MCF 10A (cell line): ENCODE measurements around the gene STK32B. TPM values are rescaled to one million over a fixed set of nuclear protein-coding genes. Genes with fewer than 3 reads are reported as not detected.

Source experiments
- BruUV-seq: library from RNA; stranded (reverse); fragments of 400-500 nt; replicated peaks from 2 replicates; lab custom pipeline; 2021; lab: Mats Ljungman, UMichigan
- CTCF ChIA-PET: fragments of 300-600 bp; sonication (Branson Sonifier 250); formaldehyde crosslinking; extraction: SDS; loops from one replicate; lab custom pipeline; 2021; ENCODE audit warnings: antibody characterized with exemption, inconsistent platforms; lab: Yijun Ruan, JAX
- POLR2A ChIA-PET: fragments of 300-600, 350-650 bp; sonication (Branson Sonifier 250); formaldehyde crosslinking; extraction: SDS; loops from one replicate; lab custom pipeline; 2020; ENCODE audit warnings: antibody characterized with exemption, inconsistent platforms; lab: Yijun Ruan, JAX
- DNase-seq: peaks from one replicate; pipeline ENCODE4 v3.0.0-alpha.2; 2018; ENCODE audit not compliant: unreplicated experiment
- H3K27ac Mint-ChIP-seq: one replicate; pipeline ENCODE4 v1.8.0; 2022; ENCODE audit warnings: mild to moderate bottlenecking, low read depth, mixed read lengths; ENCODE audit not compliant: unreplicated experiment
- H3K27me3 Mint-ChIP-seq: one replicate; pipeline ENCODE4 v1.8.0; 2022; ENCODE audit warnings: mixed read lengths; ENCODE audit not compliant: insufficient read depth, unreplicated experiment
- H3K36me3 Mint-ChIP-seq: one replicate; pipeline ENCODE4 v1.8.0; 2022; ENCODE audit warnings: mild to moderate bottlenecking, moderate library complexity, mixed read lengths; ENCODE audit not compliant: insufficient read depth, unreplicated experiment
- H3K4me1 Mint-ChIP-seq: one replicate; pipeline ENCODE4 v1.8.0; 2022; ENCODE audit warnings: mixed read lengths; ENCODE audit not compliant: insufficient read depth, unreplicated experiment
- H3K4me3 Mint-ChIP-seq: one replicate; pipeline ENCODE4 v1.8.0; 2022; ENCODE audit warnings: mild to moderate bottlenecking, moderate library complexity, mixed read lengths; ENCODE audit not compliant: unreplicated experiment
- H3K9me3 Mint-ChIP-seq: one replicate; pipeline ENCODE4 v1.8.0; 2022; ENCODE audit warnings: mixed read lengths; ENCODE audit not compliant: unreplicated experiment
- intact Hi-C: fragments of 100-400 bp; cut with micrococcal nuclease; formaldehyde crosslinking; loops from 2 replicates; pipeline ENCODE4 v1.14.1; 2022
- total RNA-seq: library from RNA; stranded (reverse); gene quantifications from 2 replicates; pipeline ENCODE4 v1.2.3, GENCODE V29; 2022
- TF ChIP-seq, protein P1 (sequence below): fragments of 200-600 bp; IDR thresholded peaks from one replicate; pipeline ENCODE4 v1.8.0; 2022; ENCODE audit warnings: antibody characterized with exemption, mild to moderate bottlenecking; ENCODE audit not compliant: unreplicated experiment

STK32B gene
- total RNA-seq, 1 experiment from 2014 or later = not detected

DNA sequence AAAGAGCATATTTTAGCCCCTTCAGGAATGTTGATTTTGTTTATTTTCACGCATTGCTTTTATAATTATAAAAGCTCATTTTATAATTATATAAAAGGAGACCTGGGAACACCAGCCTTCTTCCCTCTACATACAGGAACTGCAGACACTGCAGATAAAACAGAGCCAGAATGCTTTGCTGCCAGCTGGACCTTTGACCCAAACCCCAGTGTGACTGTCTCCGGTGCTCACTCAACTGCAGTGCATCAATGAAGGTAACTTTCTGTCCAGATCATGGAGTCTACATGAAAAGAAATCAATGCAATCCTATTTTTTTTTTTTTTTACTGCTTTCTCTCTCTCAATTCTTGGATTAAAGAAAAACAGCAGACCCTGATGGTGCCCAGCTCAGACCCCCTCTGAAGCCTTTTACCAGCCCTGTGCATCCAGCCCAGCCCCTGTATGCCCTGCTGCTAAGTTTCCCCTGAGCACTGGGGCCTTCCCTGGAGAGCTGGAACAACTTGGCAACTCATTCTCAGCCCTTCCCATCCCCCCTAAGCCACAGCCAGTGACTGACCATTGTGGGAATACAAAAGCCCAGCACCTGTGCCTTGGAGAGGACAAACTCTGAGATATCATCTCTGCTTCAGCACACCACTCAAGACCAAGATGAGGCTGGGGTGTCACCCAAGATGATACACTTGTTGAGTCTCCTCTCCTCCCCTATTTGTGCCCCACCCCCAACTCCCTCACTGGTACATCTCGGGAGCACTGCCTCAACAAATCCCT, 475.0 kb downstream of the STK32B start:
- intact Hi-C loops = no loop called here
- Mint-ChIP-seq H3K36me3 (no peaks in the 10 kb centered on the region), H3K9me3 (peaks cover 17% of the 10 kb centered on the region), H3K4me3 (no peak overlapping the region), H3K27me3 (no peaks in the 10 kb centered on the region), H3K27ac (no peak overlapping the region), H3K4me1 (no peaks in the 10 kb centered on the region)
- no TSS peak for BruUV-seq
- no peak for DNase-seq
- TF ChIP-seq, protein P1, sequence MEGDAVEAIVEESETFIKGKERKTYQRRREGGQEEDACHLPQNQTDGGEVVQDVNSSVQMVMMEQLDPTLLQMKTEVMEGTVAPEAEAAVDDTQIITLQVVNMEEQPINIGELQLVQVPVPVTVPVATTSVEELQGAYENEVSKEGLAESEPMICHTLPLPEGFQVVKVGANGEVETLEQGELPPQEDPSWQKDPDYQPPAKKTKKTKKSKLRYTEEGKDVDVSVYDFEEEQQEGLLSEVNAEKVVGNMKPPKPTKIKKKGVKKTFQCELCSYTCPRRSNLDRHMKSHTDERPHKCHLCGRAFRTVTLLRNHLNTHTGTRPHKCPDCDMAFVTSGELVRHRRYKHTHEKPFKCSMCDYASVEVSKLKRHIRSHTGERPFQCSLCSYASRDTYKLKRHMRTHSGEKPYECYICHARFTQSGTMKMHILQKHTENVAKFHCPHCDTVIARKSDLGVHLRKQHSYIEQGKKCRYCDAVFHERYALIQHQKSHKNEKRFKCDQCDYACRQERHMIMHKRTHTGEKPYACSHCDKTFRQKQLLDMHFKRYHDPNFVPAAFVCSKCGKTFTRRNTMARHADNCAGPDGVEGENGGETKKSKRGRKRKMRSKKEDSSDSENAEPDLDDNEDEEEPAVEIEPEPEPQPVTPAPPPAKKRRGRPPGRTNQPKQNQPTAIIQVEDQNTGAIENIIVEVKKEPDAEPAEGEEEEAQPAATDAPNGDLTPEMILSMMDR = no peak
- POLR2A ChIA-PET = no interaction called here
- CTCF ChIA-PET = interaction anchor here (0.7 kb wide), 2 partner anchors 93 to 815 kb away, joined by 4 to 5 read pairs; no protein-coding TSS in a partner anchor

DNA sequence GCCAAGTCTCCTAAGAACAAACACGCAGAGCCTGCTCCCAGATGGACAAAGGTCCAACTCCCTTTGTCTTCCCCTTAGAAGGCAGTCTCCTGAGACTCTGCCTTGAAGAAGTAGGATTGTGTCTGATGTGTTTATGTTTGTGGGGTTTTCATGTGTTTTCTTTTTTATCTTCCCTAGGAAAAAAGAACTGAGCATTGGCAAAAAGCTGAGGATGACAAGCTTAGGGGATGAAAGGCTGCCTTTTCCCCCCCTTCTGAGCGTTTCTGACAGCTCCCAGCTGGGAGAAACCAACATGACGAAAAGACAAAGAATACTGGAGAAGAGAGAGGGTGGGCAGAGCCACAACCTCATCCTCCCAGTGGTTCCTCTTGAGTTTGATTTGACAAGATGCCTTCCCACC, 475.9 kb downstream of the STK32B start:
- Mint-ChIP-seq H3K4me1 (no peaks in the 10 kb centered on the region), H3K27me3 (no peaks in the 10 kb centered on the region), H3K4me3 (no peak overlapping the region), H3K9me3 (peaks cover 17% of the 10 kb centered on the region), H3K27ac (no peak overlapping the region), H3K36me3 (no peaks in the 10 kb centered on the region)
- BruUV-seq = no TSS peak
- intact Hi-C loops = no loop called here
- CTCF ChIA-PET = no interaction called here
- no peak for DNase-seq
- TF ChIP-seq, protein P1 = no peak
- POLR2A ChIA-PET = no interaction called here

DNA sequence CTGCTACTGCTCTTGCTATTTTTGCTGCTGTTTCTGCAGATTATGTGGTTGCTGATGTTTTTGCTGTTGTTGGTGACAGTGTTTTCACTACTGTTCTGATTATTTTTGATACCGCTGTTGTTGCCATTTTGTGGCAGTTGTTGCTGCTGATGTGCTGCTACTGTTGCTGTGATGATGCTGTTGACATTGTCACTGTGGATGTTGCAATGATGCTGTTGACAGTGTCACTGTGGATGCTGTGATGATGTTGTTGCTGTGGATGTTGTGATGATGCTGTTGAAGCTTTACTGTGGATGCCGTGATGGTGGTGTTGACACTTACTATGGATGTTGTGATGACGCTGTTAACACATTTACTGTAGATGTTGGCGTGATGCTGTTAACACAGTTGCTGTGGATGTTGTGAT, 476.8 kb downstream of the STK32B start:
- BruUV-seq = no TSS peak
- Mint-ChIP-seq H3K27me3 (no peaks in the 10 kb centered on the region), H3K4me3 (no peak overlapping the region), H3K36me3 (no peaks in the 10 kb centered on the region), H3K9me3 (peaks cover 22% of the 10 kb centered on the region), H3K27ac (no peak overlapping the region), H3K4me1 (no peaks in the 10 kb centered on the region)
- TF ChIP-seq, protein P1 = no peak
- ChIA-PET POLR2A (no interaction called here), CTCF (no interaction called here)
- intact Hi-C loops = no loop called here
- no peak for DNase-seq

DNA sequence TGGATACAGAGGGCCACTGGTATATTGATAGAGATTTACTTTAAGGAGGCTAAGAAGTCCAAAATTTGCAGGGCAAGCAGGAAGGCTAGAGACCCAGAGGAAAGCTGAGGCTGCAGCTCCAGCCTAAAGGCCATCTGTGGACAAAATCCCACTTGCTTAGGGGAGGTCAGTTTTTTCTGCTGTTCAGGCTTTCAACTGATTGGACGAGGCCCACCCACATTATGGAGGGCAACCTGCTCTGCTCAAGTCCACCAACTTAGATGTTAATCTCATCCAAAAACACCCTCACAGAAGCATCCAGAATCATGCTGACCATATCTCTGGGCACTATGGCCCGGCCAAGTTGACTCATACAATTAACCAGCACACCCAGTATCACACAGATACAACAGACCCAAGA, 480.8 kb downstream of the STK32B start:
- ChIA-PET CTCF (interaction anchor here (0.6 kb wide), 2 partner anchors 409 to 480 kb away, joined by 3 read pairs; no protein-coding TSS in a partner anchor), POLR2A (no interaction called here)
- TF ChIP-seq, protein P1 = no peak
- Mint-ChIP-seq H3K27ac (no peak overlapping the region), H3K4me1 (no peaks in the 10 kb centered on the region), H3K27me3 (no peaks in the 10 kb centered on the region), H3K4me3 (no peak overlapping the region), H3K36me3 (peaks cover 5% of the 10 kb centered on the region), H3K9me3 (peaks cover 32% of the 10 kb centered on the region)
- intact Hi-C loops = no loop called here
- no peak for DNase-seq
- no TSS peak for BruUV-seq
